T-helper 22 cell (primary cell): ENCODE data around the gene HABP2.

ENCODE experiments used
- DNase-seq: peaks from one replicate; pipeline ENCODE4 v3.0.0-alpha.2; 2020; ENCODE audit warnings: low read depth

The HABP2 gene

GRCh38 chr10:113631684-113632367 lies 79.0 kb downstream of the HABP2 start:
- no peak for DNase-seq
